Smooth muscle cell (in vitro differentiated cells): ENCODE measurements around the gene FAM187B. TPM values are rescaled to one million over a fixed set of nuclear protein-coding genes. Genes with fewer than 3 reads are reported as not detected.

ENCODE experiments used
- DNase-seq: peaks from one replicate; lab custom pipeline; 2025; ENCODE audit not compliant: unreplicated experiment; lab: John Stamatoyannopoulos, UW
- H2AFZ ChIP-seq: fragments of 200-600 bp; sonication (generic); 2 replicates; pipeline ENCODE4 v1.6.0; 2016; ENCODE audit warnings: antibody characterized with exemption, low read depth, mild to moderate bottlenecking
- H3F3A ChIP-seq: fragments of 200-600 bp; sonication (generic); 2 replicates; pipeline ENCODE4 v1.6.0; 2017; ENCODE audit warnings: antibody characterized with exemption, low read depth
- H3K27ac ChIP-seq: fragments of 200-600 bp; sonication (generic); 2 replicates; pipeline ENCODE4 v1.5.1; 2016; ENCODE audit warnings: low read depth, mild to moderate bottlenecking
- H3K27me3 ChIP-seq: fragments of 200-600 bp; sonication (generic); 2 replicates; pipeline ENCODE4 v1.6.1; 2016; ENCODE audit warnings: low read depth, mild to moderate bottlenecking
- H3K36me3 ChIP-seq: fragments of 200-600 bp; sonication (generic); 2 replicates; pipeline ENCODE4 v1.5.1; 2016; ENCODE audit warnings: low read depth
- H3K4me1 ChIP-seq: fragments of 200-600 bp; sonication (generic); 2 replicates; pipeline ENCODE4 v1.5.1; 2016; ENCODE audit warnings: low read depth
- H3K4me2 ChIP-seq: fragments of 200-600 bp; sonication (generic); 2 replicates; pipeline ENCODE4 v1.6.0; 2016; ENCODE audit warnings: mild to moderate bottlenecking
- H3K4me3 ChIP-seq: fragments of 200-600 bp; sonication (generic); 2 replicates; pipeline ENCODE4 v1.5.1; 2016; ENCODE audit warnings: mild to moderate bottlenecking
- H3K79me2 ChIP-seq: fragments of 200-600 bp; sonication (generic); 2 replicates; pipeline ENCODE4 v1.6.0; 2016; ENCODE audit warnings: low read depth, mild to moderate bottlenecking
- H3K9ac ChIP-seq: fragments of 200-600 bp; sonication (generic); 2 replicates; pipeline ENCODE4 v1.6.0; 2016; ENCODE audit warnings: low read depth
- H3K9me3 ChIP-seq: fragments of 200-600 bp; sonication (generic); replicated peaks from 2 replicates; pipeline ENCODE4 v1.5.1; 2016; ENCODE audit warnings: low read depth
- H4K20me1 ChIP-seq: fragments of 200-600 bp; sonication (generic); 2 replicates; pipeline ENCODE4 v1.6.0; 2016; ENCODE audit warnings: low read depth
- CTCF ChIP-seq: fragments of 200-600 bp; sonication (generic); IDR thresholded peaks from 2 replicates; pipeline ENCODE4 v1.5.1; 2017; ENCODE audit warnings: borderline replicate concordance, mild to moderate bottlenecking, antibody characterized with exemption; ENCODE audit not compliant: insufficient read depth, poor library complexity, severe bottlenecking
- WGBS: methylation state at CpG from one replicate; pipeline ENCODE4 v1.1.7; 2016; ENCODE audit warnings: low lambda C conversion rate; 5-methylcytosine and 5-hydroxymethylcytosine counted together
- polyA plus RNA-seq: library from polyadenylated mRNA; unstranded; fragments of >200 nt; fragmentation: Nextera tagmentation; extraction: Ambion mirVana; gene quantifications from 2 replicates; pipeline ENCODE4 v1.2.1, GENCODE V29; 2016
- total RNA-seq: library from RNA; depleted of rRNA; stranded (reverse); fragments of >200 nt; gene quantifications from 2 replicates; pipeline ENCODE4 v1.2.3, GENCODE V29; 2014

The FAM187B gene
- total and polyA plus RNA-seq, 2 experiments from 2014 or later = not detected

GRCh38 chr19:35195830-35196229 is 32.7 kb downstream of the FAM187B start:
- H3K79me2 ChIP-seq = no peaks in the 10 kb centered on the region
- H3K9ac ChIP-seq = no peak overlapping the region
- H3K9me3 ChIP-seq = no peaks in the 10 kb centered on the region
- no peak overlapping the region for H3K4me3 ChIP-seq
- H3K27ac ChIP-seq = no peak overlapping the region
- H3K36me3 ChIP-seq = no peaks in the 10 kb centered on the region
- TF ChIP-seq CTCF = no peak
- DNase-seq = no peak
- no peaks in the 10 kb centered on the region for H3K4me1 ChIP-seq
- WGBS = 36% methylated on average over 2 of the region's 2 CpGs
- no peaks in the 10 kb centered on the region for H3K27me3 ChIP-seq
- no peak overlapping the region for H2AFZ ChIP-seq
- H3K4me2 ChIP-seq = no peak overlapping the region
- no peaks in the 10 kb centered on the region for H3F3A ChIP-seq
- H4K20me1 ChIP-seq = no peaks in the 10 kb centered on the region

- Histone ChIP-seq H3K4me3 (no peak overlapping the region), H3K27me3 (no peaks in the 10 kb centered on the region), H3K4me2 (no peak overlapping the region), H3K9ac (no peak overlapping the region), H3K4me1 (no peaks in the 10 kb centered on the region), H3K9me3 (no peaks in the 10 kb centered on the region), H3K36me3 (no peaks in the 10 kb centered on the region), H3K79me2 (no peaks in the 10 kb centered on the region), H2AFZ (no peak overlapping the region), H3F3A (no peaks in the 10 kb centered on the region), H4K20me1 (no peaks in the 10 kb centered on the region), H3K27ac (no peak overlapping the region)
- no peak for DNase-seq
- 80% methylated on average over 9 of the region's 9 CpGs for WGBS
- no peak for TF ChIP-seq CTCF
Observed at GRCh38 chr19:35194012-35194984, 34.2 kb downstream of the FAM187B start.

DNA sequence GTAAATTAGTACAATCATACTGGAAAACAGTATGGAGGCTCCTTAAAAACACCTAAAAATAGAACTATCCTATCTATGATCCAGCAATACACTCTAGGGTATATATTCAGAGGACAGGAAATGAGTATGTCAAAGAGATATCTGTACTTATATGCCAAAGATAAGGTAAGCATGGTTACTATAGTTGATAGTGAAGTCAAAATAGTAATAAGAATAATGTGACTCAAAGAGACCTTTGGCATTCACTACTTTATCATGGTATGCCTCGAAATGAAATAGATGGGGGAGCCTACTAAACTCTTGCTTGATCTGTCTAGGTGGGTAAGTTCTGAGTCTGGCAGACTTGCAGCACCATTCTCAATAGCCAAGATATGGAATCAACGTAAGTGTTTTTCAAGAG is 43.7 kb downstream of the FAM187B start:
- no peak overlapping the region for H2AFZ ChIP-seq
- no peaks in the 10 kb centered on the region for H3K9me3 ChIP-seq
- H3K4me2 ChIP-seq = no peak overlapping the region
- no peaks in the 10 kb centered on the region for H3K4me1 ChIP-seq
- WGBS = 83% methylated on average over 2 of the region's 2 CpGs
- no peak for DNase-seq
- no peak for TF ChIP-seq CTCF
- no peaks in the 10 kb centered on the region for H4K20me1 ChIP-seq
- H3K27ac ChIP-seq = no peak overlapping the region
- H3K27me3 ChIP-seq = no peaks in the 10 kb centered on the region
- H3K79me2 ChIP-seq = no peaks in the 10 kb centered on the region
- no peaks in the 10 kb centered on the region for H3K36me3 ChIP-seq
- H3K4me3 ChIP-seq = no peak overlapping the region
- no peaks in the 10 kb centered on the region for H3F3A ChIP-seq
- H3K9ac ChIP-seq = no peak overlapping the region
